ENCODE measurements around the gene SPDEF. TPM values are rescaled to one million over a fixed set of nuclear protein-coding genes. Genes with fewer than 3 reads are reported as not detected.

The SPDEF gene
- total RNA-seq, 1 donor from 2014 or later: not detected

DNA sequence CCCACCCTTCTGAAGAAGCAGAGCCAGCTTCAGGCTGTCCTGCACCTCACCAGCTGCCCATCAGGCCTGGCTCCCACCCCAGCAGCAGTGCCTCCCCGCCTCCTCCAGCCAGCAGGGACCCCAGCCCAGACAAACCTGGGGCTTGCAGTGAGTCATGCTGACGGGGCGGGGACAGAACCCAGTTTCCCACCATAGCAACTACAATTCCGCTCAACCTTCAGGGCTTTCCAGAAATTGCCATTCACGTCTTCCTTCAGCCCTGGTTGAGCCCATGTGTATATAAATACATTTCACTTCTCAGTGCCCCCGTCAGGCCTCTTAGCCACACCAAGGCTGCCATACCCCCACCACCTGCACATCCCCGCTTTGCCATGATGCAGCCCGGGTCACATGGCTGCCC, 4.4 kb downstream of the SPDEF start:
- no peak for DNase-seq
- intact Hi-C loops (cut with micrococcal nuclease): no loop called here
- Mint-ChIP-seq H3K9me3 (no peaks in the 10 kb centered on the region), H3K4me3 (no peak overlapping the region), H3K27me3 (no peaks in the 10 kb centered on the region), H3K27ac (no peak overlapping the region), H3K36me3 (ENCODE audit: low read depth) (no peaks in the 10 kb centered on the region), H3K4me1 (peaks cover 5% of the 10 kb centered on the region)

DNA sequence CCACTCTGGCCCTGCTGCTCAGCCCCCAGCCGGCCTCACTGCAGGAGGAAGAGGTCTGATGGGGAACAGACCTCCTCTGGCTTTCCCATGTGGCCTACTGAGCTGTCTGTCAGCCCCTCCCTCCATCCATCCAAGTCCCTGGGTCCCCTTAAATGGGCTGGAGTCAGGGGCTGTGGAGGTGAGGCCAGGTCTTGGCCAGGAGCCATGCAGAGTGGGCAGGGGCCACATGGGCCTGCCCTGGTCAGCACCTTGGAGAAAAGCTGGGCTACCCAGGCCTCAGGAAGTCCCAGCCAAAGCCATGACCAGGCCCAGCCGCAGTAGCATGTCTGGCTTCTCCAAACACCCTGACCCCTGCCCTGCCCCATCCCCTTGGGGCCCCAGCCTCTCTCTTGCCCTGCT, 6.3 kb downstream of the SPDEF start:
- no peak overlapping the region for H3K4me3 Mint-ChIP-seq
- H3K27ac Mint-ChIP-seq: no peak overlapping the region
- no peaks in the 10 kb centered on the region for H3K36me3 Mint-ChIP-seq (ENCODE audit: low read depth)
- intact Hi-C loops (cut with micrococcal nuclease): no loop called here
- no peaks in the 10 kb centered on the region for H3K9me3 Mint-ChIP-seq
- H3K27me3 Mint-ChIP-seq: no peaks in the 10 kb centered on the region
- no peak for DNase-seq
- peaks cover 2% of the 10 kb centered on the region for H3K4me1 Mint-ChIP-seq

DNA sequence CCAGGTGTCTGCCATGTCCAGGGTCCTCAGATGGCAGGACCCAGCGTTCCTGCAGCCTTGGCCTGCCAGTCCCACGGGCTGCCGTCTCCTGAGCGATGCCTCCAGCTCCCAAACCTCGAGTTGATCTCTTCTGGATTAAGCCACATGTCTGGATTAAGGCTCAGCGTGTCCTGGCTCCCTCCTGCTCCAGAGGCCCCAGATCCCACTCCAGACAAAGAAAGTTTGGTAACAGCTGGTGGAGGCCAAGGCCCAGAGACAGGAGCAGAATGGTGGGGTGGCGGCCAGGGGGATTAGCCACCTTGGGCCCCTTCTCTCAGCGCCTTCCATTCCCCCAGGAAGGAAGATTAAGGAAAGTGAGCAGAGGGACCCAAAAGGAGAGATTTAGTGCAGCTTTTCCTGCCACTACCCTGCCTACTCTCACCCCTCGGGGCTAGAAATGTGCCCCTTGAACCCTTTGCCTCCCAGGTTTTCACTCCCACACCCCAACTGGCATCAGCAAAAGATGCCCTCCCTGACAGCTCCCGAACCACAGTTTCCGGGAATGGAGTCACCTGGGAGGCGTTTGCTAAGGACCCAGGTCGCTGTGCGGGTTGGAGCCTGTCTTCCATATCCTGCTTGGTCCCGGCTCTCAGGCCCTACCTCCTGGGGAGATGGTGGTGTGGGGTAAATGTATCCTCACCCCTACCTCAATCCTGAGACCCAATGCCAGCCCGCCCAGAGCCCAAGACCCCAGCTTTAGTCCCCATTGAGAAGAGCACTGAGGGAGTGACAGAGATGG, 6.9 kb downstream of the SPDEF start:
- no peak for DNase-seq
- Mint-ChIP-seq H3K9me3 (no peaks in the 10 kb centered on the region), H3K27ac (no peak overlapping the region), H3K4me3 (no peak overlapping the region), H3K4me1 (peaks cover 2% of the 10 kb centered on the region), H3K27me3 (no peaks in the 10 kb centered on the region), H3K36me3 (ENCODE audit: low read depth) (no peaks in the 10 kb centered on the region)
- intact Hi-C loops (cut with micrococcal nuclease): no loop called here

- Mint-ChIP-seq H3K27me3 (no peaks in the 10 kb centered on the region), H3K4me1 (no peaks in the 10 kb centered on the region), H3K9me3 (no peaks in the 10 kb centered on the region), H3K27ac (no peak overlapping the region), H3K36me3 (ENCODE audit: low read depth) (no peaks in the 10 kb centered on the region), H3K4me3 (no peak overlapping the region)
- intact Hi-C loops (cut with micrococcal nuclease): no loop called here
- no peak for DNase-seq
Observed at GRCh38 chr6:34547701-34548644, 8.2 kb downstream of the SPDEF start.

GRCh38 chr6:34546551-34547321, 9.4 kb downstream of the SPDEF start:
- H3K9me3 Mint-ChIP-seq: no peaks in the 10 kb centered on the region
- H3K27ac Mint-ChIP-seq: no peak overlapping the region
- H3K4me1 Mint-ChIP-seq: no peaks in the 10 kb centered on the region
- H3K36me3 Mint-ChIP-seq (ENCODE audit: low read depth): no peaks in the 10 kb centered on the region
- intact Hi-C loops (cut with micrococcal nuclease): no loop called here
- H3K27me3 Mint-ChIP-seq: no peaks in the 10 kb centered on the region
- H3K4me3 Mint-ChIP-seq: no peak overlapping the region
- DNase-seq: no peak

GRCh38 chr6:34544776-34545471, 11.2 kb downstream of the SPDEF start:
- intact Hi-C loops (cut with micrococcal nuclease): no loop called here
- no peak overlapping the region for H3K4me3 Mint-ChIP-seq
- DNase-seq: no peak
- no peaks in the 10 kb centered on the region for H3K9me3 Mint-ChIP-seq
- H3K27ac Mint-ChIP-seq: no peak overlapping the region
- no peaks in the 10 kb centered on the region for H3K36me3 Mint-ChIP-seq (ENCODE audit: low read depth)
- no peaks in the 10 kb centered on the region for H3K27me3 Mint-ChIP-seq
- no peaks in the 10 kb centered on the region for H3K4me1 Mint-ChIP-seq

DNA sequence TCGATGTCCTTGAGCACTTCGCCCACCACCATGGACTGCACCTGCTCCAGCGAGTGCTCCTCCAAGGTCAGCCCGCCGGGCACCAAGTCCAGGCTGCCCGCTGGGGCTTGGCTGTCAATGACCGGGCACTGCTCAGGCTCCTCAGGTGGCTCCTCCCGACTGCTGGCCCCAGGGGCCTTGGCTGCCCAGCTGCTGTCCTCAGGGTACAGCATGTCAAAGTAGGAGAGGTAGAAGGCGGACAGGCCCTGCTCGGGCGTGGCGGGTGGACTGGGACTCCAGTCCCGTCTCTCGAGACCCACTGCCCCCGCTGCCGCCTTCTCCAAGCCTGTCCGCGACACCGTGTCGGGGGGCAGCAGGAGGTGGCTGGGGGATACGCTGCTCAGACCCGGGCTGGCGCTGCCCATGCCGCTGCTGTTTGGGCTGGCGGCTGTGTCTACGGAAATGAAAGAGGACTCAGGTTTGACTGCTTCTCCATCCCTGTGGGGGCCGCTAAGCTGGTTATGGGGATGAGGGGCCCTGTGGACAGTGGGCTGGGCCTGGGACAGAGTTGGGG, 12.0 kb downstream of the SPDEF start:
- Mint-ChIP-seq H3K27ac (no peak overlapping the region), H3K4me1 (no peaks in the 10 kb centered on the region), H3K9me3 (no peaks in the 10 kb centered on the region), H3K36me3 (ENCODE audit: low read depth) (no peaks in the 10 kb centered on the region), H3K4me3 (no peak overlapping the region), H3K27me3 (no peaks in the 10 kb centered on the region)
- intact Hi-C loops (cut with micrococcal nuclease): no loop called here
- DNase-seq: no peak

- no peaks in the 10 kb centered on the region for H3K36me3 Mint-ChIP-seq (ENCODE audit: low read depth)
- DNase-seq: no peak
- no peaks in the 10 kb centered on the region for H3K4me1 Mint-ChIP-seq
- no peak overlapping the region for H3K27ac Mint-ChIP-seq
- no peak overlapping the region for H3K4me3 Mint-ChIP-seq
- intact Hi-C loops (cut with micrococcal nuclease): no loop called here
- no peaks in the 10 kb centered on the region for H3K27me3 Mint-ChIP-seq
- H3K9me3 Mint-ChIP-seq: no peaks in the 10 kb centered on the region
Observed at GRCh38 chr6:34543421-34543820, 12.7 kb downstream of the SPDEF start.

DNA sequence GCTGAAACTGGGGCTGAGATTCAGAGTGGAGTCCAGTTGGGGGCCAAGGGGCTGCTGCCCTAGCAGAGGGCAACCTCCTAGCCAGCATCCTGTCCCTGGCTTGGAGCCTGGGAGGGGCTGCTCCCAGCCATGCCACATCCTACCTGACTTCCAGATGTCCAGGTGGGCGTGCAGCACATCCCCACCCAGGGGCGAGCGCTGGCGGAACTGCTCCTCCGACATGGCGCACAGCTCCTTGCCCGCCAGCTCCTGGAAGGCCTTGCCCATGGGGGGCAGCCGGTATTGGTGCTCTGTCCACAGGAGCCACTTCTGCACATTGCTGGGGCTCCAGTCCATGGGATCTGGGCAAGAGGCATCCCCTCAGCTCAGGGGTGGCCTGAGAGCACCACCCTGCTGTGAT, 15.3 kb downstream of the SPDEF start:
- DNase-seq: no peak
- intact Hi-C loops (cut with micrococcal nuclease): no loop called here
- no peak overlapping the region for H3K27ac Mint-ChIP-seq
- H3K36me3 Mint-ChIP-seq (ENCODE audit: low read depth): no peaks in the 10 kb centered on the region
- H3K4me1 Mint-ChIP-seq: no peaks in the 10 kb centered on the region
- H3K9me3 Mint-ChIP-seq: no peaks in the 10 kb centered on the region
- no peaks in the 10 kb centered on the region for H3K27me3 Mint-ChIP-seq
- H3K4me3 Mint-ChIP-seq: no peak overlapping the region

DNA sequence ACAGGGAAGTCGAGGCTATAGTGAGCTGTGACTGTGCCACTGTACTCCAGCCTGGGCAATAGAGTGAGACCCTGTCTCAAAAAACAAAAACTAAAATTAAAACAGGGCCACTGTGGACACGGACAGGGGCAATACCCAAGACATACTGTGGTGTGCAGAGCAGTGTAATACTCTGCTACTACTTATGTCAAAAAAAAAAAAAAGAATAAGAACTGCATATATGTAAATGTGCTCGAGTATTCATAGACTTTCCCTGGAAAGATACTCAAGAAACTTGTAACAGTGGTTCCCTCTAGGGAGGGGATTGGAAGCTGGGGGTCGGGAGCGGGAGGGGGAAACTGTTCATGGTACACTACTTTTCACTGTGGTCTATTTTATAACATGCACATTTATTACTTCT, 15.9 kb downstream of the SPDEF start:
- Mint-ChIP-seq H3K27me3 (no peaks in the 10 kb centered on the region), H3K4me1 (no peaks in the 10 kb centered on the region), H3K9me3 (no peaks in the 10 kb centered on the region), H3K36me3 (ENCODE audit: low read depth) (no peaks in the 10 kb centered on the region), H3K4me3 (no peak overlapping the region), H3K27ac (no peak overlapping the region)
- no peak for DNase-seq
- intact Hi-C loops (cut with micrococcal nuclease): no loop called here

DNA sequence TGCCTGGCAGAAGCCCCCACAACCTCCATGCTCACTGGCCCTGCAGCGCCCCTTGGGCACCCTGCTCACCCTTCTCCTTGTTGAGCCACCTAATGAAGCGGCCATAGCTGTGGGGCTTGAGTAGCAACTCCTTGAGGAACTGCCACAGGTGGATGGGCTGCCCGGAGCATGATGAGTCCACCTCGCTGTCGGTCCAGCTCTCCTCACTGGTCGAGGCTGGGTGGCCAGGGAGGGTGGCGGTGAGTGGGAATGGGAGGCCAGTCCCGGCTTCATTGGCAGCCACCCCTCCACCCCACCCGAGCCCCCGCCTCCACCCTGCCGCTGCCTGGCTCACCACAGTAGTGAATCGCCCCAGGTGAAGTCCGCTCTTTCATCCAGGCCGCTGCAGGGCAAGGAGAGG, 16.9 kb downstream of the SPDEF start:
- no peak for DNase-seq
- Mint-ChIP-seq H3K4me1 (no peaks in the 10 kb centered on the region), H3K36me3 (ENCODE audit: low read depth) (no peaks in the 10 kb centered on the region), H3K9me3 (no peaks in the 10 kb centered on the region), H3K27ac (no peak overlapping the region), H3K4me3 (no peak overlapping the region), H3K27me3 (no peaks in the 10 kb centered on the region)
- intact Hi-C loops (cut with micrococcal nuclease): no loop called here

DNA sequence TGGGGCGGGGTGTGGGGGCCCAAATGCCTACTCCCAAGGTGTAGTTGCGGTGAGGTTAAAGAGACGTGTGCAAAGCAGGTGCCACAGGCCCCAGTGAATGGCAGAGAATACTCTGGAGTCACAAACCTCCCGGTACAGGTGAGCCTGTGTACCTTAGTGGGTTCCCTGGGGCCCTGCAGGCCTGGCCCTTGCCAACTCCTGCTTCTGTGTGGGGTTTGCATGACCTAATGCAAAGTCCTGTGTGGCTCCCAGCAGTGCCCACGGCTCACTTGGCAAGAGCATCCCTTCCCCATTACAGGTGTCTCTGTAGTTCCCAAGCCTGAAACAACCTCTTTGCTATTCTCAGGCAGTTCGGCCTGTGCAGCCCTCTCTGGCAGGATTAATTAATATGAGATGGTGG, 17.5 kb downstream of the SPDEF start:
- H3K27ac Mint-ChIP-seq: no peak overlapping the region
- no peaks in the 10 kb centered on the region for H3K27me3 Mint-ChIP-seq
- DNase-seq: no peak
- intact Hi-C loops (cut with micrococcal nuclease): no loop called here
- no peak overlapping the region for H3K4me3 Mint-ChIP-seq
- no peaks in the 10 kb centered on the region for H3K36me3 Mint-ChIP-seq (ENCODE audit: low read depth)
- H3K4me1 Mint-ChIP-seq: no peaks in the 10 kb centered on the region
- H3K9me3 Mint-ChIP-seq: no peaks in the 10 kb centered on the region

GRCh38 chr6:34537922-34538550, 18.1 kb downstream of the SPDEF start:
- Mint-ChIP-seq H3K4me3 (no peak overlapping the region), H3K9me3 (no peaks in the 10 kb centered on the region), H3K27ac (no peak overlapping the region), H3K36me3 (ENCODE audit: low read depth) (no peaks in the 10 kb centered on the region), H3K4me1 (no peaks in the 10 kb centered on the region), H3K27me3 (no peaks in the 10 kb centered on the region)
- intact Hi-C loops (cut with micrococcal nuclease): no loop called here
- DNase-seq: no peak

Measured in activated CD4-positive, alpha-beta T cell treated with anti-CD3 and anti-CD28 coated beads, Interleukin-2, amount 10 ng/mL, durations not matched to agents 24 days and 14 days (primary cell).